H1 (cell line): ENCODE results near the gene PTPN22.

Experiments used
- CTCF ChIP-seq, 3 experiments: IDR thresholded peaks; 1 replicate in 2 of 3; 2 replicates in 1 of 3; pipeline versions ENCODE4 v1.5.1 to v1.6.1; 2011; ENCODE audit warnings: low read length in 3 of 3, mild to moderate bottlenecking in 3 of 3, inconsistent platforms in 2 of 3, low read depth in 1 of 3, moderate library complexity in 1 of 3; ENCODE audit not compliant: insufficient read depth in 1 of 3; ENCODE audit errors: control extremely low read depth in 1 of 3
- KDM1A ChIP-seq: fragments of 200-600, 300-600 bp; sonication (generic); IDR thresholded peaks from 2 replicates; pipeline ENCODE4 v1.7.1; 2016; ENCODE audit warnings: mild to moderate bottlenecking, low read length, borderline replicate concordance
- POLR2A ChIP-seq, 2 experiments: IDR thresholded peaks; 1 replicate in 1 of 2; 2 replicates in 1 of 2; pipeline ENCODE4 v1.6.1; 2011; ENCODE audit warnings: low read depth in 2 of 2, low read length in 2 of 2, mild to moderate bottlenecking in 2 of 2; ENCODE audit errors: control extremely low read depth in 1 of 2
- TBP ChIP-seq: IDR thresholded peaks from 2 replicates; pipeline ENCODE4 v1.6.1; 2011; ENCODE audit warnings: low read depth, low read length, improper control_type of control experiment
- TCF12 ChIP-seq: IDR thresholded peaks from 2 replicates; pipeline ENCODE4 v1.6.1; 2011; ENCODE audit warnings: low read depth, mild to moderate bottlenecking, low read length
- YY1 ChIP-seq: IDR thresholded peaks from 2 replicates; pipeline ENCODE4 v1.6.1; 2011; ENCODE audit warnings: low read depth, mild to moderate bottlenecking, low read length

GRCh38 chr1:113768916-113769600, 102.5 kb downstream of the PTPN22 start:
- no peak for TF ChIP-seq YY1
- no peak for TF ChIP-seq CTCF (IDR thresholded peaks at IDR 0.05; ENCODE audit: control extremely low read depth in 1 of 3, insufficient read depth in 1 of 3, low read depth in 1 of 3, low read length in 3 of 3)
- no peak for TF ChIP-seq TCF12
- TF ChIP-seq POLR2A (IDR thresholded peaks at IDR 0.05; ENCODE audit: control extremely low read depth in 1 of 2, low read depth in 2 of 2, low read length in 2 of 2) = no peak
- TF ChIP-seq TBP = no peak
- TF ChIP-seq KDM1A = no peak
